GM23338 (cell line): ENCODE measurements around the gene SERGEF.

Experiments used
- CREB1 ChIP-seq: fragments of 250-450 bp; sonication (Bioruptor Pico); IDR thresholded peaks from 2 replicates; pipeline ENCODE4 v1.5.0; 2020; ENCODE audit warnings: low read depth, mild to moderate bottlenecking, moderate library complexity
- ETS1 ChIP-seq: IDR thresholded peaks from 2 replicates; pipeline ENCODE4 v1.6.1; 2016; ENCODE audit warnings: antibody characterized with exemption
- EZH2 ChIP-seq: fragments of 200-600 bp; sonication (generic); IDR thresholded peaks from one replicate; pipeline ENCODE4 v1.8.0; 2017; ENCODE audit warnings: antibody characterized with exemption, mild to moderate bottlenecking, low read depth; ENCODE audit not compliant: unreplicated experiment
- EZH2phosphoT487 ChIP-seq: fragments of 200-600 bp; sonication (generic); IDR thresholded peaks from one replicate; pipeline ENCODE4 v1.8.1; 2018; ENCODE audit warnings: antibody characterized with exemption; ENCODE audit not compliant: unreplicated experiment
- JUNB ChIP-seq: IDR thresholded peaks from one replicate; pipeline ENCODE4 v1.6.1; 2016; ENCODE audit warnings: antibody characterized with exemption; ENCODE audit not compliant: unreplicated experiment
- NANOG ChIP-seq: IDR thresholded peaks from 2 replicates; pipeline ENCODE4 v1.6.1; 2016; ENCODE audit warnings: antibody characterized with exemption, borderline replicate concordance
- POLR2AphosphoS5 ChIP-seq: IDR thresholded peaks from 2 replicates; pipeline ENCODE4 v1.6.1; 2016; ENCODE audit warnings: antibody characterized with exemption, low read depth
- REST ChIP-seq: IDR thresholded peaks from one replicate; pipeline ENCODE4 v1.6.1; 2018; ENCODE audit warnings: antibody characterized with exemption; ENCODE audit not compliant: unreplicated experiment
- STAT1 ChIP-seq: IDR thresholded peaks from one replicate; pipeline ENCODE4 v1.6.1; 2016; ENCODE audit warnings: antibody characterized with exemption; ENCODE audit not compliant: unreplicated experiment
- ZNF114 ChIP-seq: fragments of 250-450 bp; sonication (Bioruptor Pico); IDR thresholded peaks from 2 replicates; pipeline ENCODE4 v1.5.0; 2020; ENCODE audit warnings: mild to moderate bottlenecking, moderate library complexity
- ZNF331 ChIP-seq: fragments of 250-450 bp; sonication (Bioruptor Pico); IDR thresholded peaks from 2 replicates; pipeline ENCODE4 v1.5.0; 2020; ENCODE audit warnings: low read depth, mild to moderate bottlenecking, moderate library complexity
- TF ChIP-seq, protein P1 (sequence below), 2 experiments: fragments of 200-600 bp in 1 of 2; sonication (generic) in 1 of 2; conservative IDR thresholded peaks; 2 replicates each; pipeline versions ENCODE4 v1.5.1 to v1.6.1; 2016 to 2017; ENCODE audit warnings: antibody characterized with exemption in 2 of 2, low read depth in 2 of 2, mild to moderate bottlenecking in 2 of 2, moderate library complexity in 1 of 2
- TF ChIP-seq, protein P2 (sequence below): fragments of 250-450 bp; sonication (Bioruptor Pico); IDR thresholded peaks from 2 replicates; pipeline ENCODE4 v1.5.0; 2020; ENCODE audit warnings: mild to moderate bottlenecking, moderate library complexity

GRCh38 chr11:17810041-17810440 is 202.8 kb downstream of the SERGEF start:
- TF ChIP-seq POLR2AphosphoS5 (no peak), REST (no peak), EZH2 (no peak), ETS1 (no peak), EZH2phosphoT487 (no peak), CREB1 (no peak), JUNB (no peak), STAT1 (no peak), ZNF331 (CRISPR knock-in tag) (no peak), NANOG (no peak), ZNF114 (CRISPR knock-in tag) (no peak)
- TF ChIP-seq, protein P1, sequence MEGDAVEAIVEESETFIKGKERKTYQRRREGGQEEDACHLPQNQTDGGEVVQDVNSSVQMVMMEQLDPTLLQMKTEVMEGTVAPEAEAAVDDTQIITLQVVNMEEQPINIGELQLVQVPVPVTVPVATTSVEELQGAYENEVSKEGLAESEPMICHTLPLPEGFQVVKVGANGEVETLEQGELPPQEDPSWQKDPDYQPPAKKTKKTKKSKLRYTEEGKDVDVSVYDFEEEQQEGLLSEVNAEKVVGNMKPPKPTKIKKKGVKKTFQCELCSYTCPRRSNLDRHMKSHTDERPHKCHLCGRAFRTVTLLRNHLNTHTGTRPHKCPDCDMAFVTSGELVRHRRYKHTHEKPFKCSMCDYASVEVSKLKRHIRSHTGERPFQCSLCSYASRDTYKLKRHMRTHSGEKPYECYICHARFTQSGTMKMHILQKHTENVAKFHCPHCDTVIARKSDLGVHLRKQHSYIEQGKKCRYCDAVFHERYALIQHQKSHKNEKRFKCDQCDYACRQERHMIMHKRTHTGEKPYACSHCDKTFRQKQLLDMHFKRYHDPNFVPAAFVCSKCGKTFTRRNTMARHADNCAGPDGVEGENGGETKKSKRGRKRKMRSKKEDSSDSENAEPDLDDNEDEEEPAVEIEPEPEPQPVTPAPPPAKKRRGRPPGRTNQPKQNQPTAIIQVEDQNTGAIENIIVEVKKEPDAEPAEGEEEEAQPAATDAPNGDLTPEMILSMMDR (conservative IDR thresholded peaks at IDR 0.05; ENCODE audit: low read depth in 2 of 2): no peak
- TF ChIP-seq, protein P2, sequence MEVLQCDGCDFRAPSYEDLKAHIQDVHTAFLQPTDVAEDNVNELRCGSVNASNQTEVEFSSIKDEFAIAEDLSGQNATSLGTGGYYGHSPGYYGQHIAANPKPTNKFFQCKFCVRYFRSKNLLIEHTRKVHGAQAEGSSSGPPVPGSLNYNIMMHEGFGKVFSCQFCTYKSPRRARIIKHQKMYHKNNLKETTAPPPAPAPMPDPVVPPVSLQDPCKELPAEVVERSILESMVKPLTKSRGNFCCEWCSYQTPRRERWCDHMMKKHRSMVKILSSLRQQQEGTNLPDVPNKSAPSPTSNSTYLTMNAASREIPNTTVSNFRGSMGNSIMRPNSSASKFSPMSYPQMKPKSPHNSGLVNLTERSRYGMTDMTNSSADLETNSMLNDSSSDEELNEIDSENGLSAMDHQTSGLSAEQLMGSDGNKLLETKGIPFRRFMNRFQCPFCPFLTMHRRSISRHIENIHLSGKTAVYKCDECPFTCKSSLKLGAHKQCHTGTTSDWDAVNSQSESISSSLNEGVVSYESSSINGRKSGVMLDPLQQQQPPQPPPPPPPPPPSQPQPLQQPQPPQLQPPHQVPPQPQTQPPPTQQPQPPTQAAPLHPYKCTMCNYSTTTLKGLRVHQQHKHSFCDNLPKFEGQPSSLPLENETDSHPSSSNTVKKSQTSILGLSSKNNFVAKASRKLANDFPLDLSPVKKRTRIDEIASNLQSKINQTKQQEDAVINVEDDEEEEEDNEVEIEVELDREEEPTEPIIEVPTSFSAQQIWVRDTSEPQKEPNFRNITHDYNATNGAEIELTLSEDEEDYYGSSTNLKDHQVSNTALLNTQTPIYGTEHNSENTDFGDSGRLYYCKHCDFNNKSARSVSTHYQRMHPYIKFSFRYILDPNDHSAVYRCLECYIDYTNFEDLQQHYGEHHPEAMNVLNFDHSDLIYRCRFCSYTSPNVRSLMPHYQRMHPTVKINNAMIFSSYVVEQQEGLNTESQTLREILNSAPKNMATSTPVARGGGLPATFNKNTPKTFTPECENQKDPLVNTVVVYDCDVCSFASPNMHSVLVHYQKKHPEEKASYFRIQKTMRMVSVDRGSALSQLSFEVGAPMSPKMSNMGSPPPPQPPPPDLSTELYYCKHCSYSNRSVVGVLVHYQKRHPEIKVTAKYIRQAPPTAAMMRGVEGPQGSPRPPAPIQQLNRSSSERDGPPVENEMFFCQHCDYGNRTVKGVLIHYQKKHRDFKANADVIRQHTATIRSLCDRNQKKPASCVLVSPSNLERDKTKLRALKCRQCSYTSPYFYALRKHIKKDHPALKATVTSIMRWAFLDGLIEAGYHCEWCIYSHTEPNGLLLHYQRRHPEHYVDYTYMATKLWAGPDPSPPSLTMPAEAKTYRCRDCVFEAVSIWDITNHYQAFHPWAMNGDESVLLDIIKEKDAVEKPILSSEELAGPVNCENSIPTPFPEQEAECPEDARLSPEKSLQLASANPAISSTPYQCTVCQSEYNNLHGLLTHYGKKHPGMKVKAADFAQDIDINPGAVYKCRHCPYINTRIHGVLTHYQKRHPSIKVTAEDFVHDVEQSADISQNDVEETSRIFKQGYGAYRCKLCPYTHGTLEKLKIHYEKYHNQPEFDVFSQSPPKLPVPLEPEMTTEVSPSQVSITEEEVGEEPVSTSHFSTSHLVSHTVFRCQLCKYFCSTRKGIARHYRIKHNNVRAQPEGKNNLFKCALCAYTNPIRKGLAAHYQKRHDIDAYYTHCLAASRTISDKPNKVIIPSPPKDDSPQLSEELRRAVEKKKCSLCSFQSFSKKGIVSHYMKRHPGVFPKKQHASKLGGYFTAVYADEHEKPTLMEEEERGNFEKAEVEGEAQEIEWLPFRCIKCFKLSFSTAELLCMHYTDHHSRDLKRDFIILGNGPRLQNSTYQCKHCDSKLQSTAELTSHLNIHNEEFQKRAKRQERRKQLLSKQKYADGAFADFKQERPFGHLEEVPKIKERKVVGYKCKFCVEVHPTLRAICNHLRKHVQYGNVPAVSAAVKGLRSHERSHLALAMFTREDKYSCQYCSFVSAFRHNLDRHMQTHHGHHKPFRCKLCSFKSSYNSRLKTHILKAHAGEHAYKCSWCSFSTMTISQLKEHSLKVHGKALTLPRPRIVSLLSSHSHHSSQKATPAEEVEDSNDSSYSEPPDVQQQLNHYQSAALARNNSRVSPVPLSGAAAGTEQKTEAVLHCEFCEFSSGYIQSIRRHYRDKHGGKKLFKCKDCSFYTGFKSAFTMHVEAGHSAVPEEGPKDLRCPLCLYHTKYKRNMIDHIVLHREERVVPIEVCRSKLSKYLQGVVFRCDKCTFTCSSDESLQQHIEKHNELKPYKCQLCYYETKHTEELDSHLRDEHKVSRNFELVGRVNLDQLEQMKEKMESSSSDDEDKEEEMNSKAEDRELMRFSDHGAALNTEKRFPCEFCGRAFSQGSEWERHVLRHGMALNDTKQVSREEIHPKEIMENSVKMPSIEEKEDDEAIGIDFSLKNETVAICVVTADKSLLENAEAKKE: no peak
